Kidney (tissue), 14 donors: ENCODE results near the gene UBE2L3. TPM values are rescaled to one million over a fixed set of nuclear protein-coding genes. Genes with fewer than 3 reads are reported as not detected.

Experiments
- DNase-seq, 5 donors: peaks; one replicate each; pipeline ENCODE4 v3.0.0-alpha.2; 2013 to 2020
- FAIRE-seq: peaks from 2 replicates; lab custom pipeline; 2012; peaks lifted over from hg19 to GRCh38; lab: Jason Lieb, UNC
- H3K27ac ChIP-seq, 2 donors: one replicate each; pipeline ENCODE4 v1.7.0; 2013; ENCODE audit warnings: low read depth in 2 of 2, low read length in 2 of 2, inconsistent platforms in 1 of 2
- H3K27me3 ChIP-seq: one replicate; pipeline ENCODE4 v1.7.1; 2013; ENCODE audit warnings: low read length, inconsistent platforms; ENCODE audit not compliant: control insufficient read depth, insufficient read depth
- H3K36me3 ChIP-seq, 3 donors: one replicate each; pipeline versions ENCODE4 v1.7.0 to v1.7.1; 2013; ENCODE audit warnings: low read length in 3 of 3, control low read depth in 1 of 3, inconsistent platforms in 1 of 3; ENCODE audit not compliant: insufficient read depth in 3 of 3, control insufficient read depth in 2 of 3
- H3K4me1 ChIP-seq, 3 donors: one replicate each; pipeline versions ENCODE4 v1.7.0 to v1.7.1; 2013; ENCODE audit warnings: low read length in 3 of 3, inconsistent platforms in 1 of 3, low read depth in 1 of 3; ENCODE audit not compliant: control insufficient read depth in 2 of 3, insufficient read depth in 2 of 3
- H3K4me3 ChIP-seq, 3 donors: one replicate each; pipeline versions ENCODE4 v1.7.0 to v1.8.1; 2013; ENCODE audit warnings: low read length in 3 of 3, control low read depth in 1 of 3, inconsistent platforms in 1 of 3
- H3K9ac ChIP-seq, 3 donors: one replicate each; pipeline versions ENCODE4 v1.7.0 to v1.7.1; 2013; ENCODE audit warnings: low read length in 3 of 3, control low read depth in 1 of 3, inconsistent platforms in 1 of 3
- H3K9me3 ChIP-seq, 3 donors: one replicate each; pipeline versions ENCODE4 v1.7.0 to v1.7.1; 2013; ENCODE audit warnings: low read length in 3 of 3, control low read depth in 1 of 3, inconsistent platforms in 1 of 3; ENCODE audit not compliant: control insufficient read depth in 2 of 3, insufficient read depth in 1 of 3
- intact Hi-C: fragments of 100-400 bp; cut with DNase I; formaldehyde crosslinking; loops from one replicate; pipeline ENCODE4 v1.11.1; 2022
- polyA plus RNA-seq: library from polyadenylated mRNA; stranded (reverse); fragments of 350-450 nt; fragmentation: Illumina TruSeq; extraction: RNeasy Lipid Tissue Mini Kit (QIAGEN cat#74804); gene quantifications from one replicate; pipeline ENCODE4 v1.2.3, GENCODE V29; 2014; ENCODE audit warnings: low read depth, low replicate concordance; ENCODE audit not compliant: insufficient read depth
- total RNA-seq: library from RNA; stranded (reverse); fragmentation: NEBNext Ultra II Directional; extraction: Animal tissue kit (Norgen Biotek cat#: 25700); gene quantifications from one replicate; pipeline ENCODE4 v1.2.1, GENCODE V29; 2021
- TF ChIP-seq, protein P1 (sequence below): IDR thresholded peaks from 3 replicates; pipeline ENCODE4 v1.5.1; 2012; ENCODE audit warnings: mild to moderate bottlenecking, moderate library complexity, borderline replicate concordance; ENCODE audit not compliant: insufficient read depth; ENCODE audit errors: extremely low read depth
- donor health status: control.
- donor health status: control.
- donor health status: control.
- donor health status: control.
- donor health status: control.
- donor health status: DM: yes; HTN: yes; CAD: no.
- donor health status: Normal renal cell carcinoma (clear cell type).

UBE2L3 gene
- total and polyA plus RNA-seq, 2 donors from 2014 or later: 45.8 to 70.0 TPM

GRCh38 chr22:21626735-21627469, 59.4 kb downstream of the UBE2L3 start:
- H3K4me1 ChIP-seq: peaks cover 0 to 7% (median 3%) of the 10 kb centered on the region in 3 donors
- no peak overlapping the region for H3K9ac ChIP-seq
- FAIRE-seq: no peak
- no peaks in the 10 kb centered on the region for H3K9me3 ChIP-seq
- TF ChIP-seq, protein P1, sequence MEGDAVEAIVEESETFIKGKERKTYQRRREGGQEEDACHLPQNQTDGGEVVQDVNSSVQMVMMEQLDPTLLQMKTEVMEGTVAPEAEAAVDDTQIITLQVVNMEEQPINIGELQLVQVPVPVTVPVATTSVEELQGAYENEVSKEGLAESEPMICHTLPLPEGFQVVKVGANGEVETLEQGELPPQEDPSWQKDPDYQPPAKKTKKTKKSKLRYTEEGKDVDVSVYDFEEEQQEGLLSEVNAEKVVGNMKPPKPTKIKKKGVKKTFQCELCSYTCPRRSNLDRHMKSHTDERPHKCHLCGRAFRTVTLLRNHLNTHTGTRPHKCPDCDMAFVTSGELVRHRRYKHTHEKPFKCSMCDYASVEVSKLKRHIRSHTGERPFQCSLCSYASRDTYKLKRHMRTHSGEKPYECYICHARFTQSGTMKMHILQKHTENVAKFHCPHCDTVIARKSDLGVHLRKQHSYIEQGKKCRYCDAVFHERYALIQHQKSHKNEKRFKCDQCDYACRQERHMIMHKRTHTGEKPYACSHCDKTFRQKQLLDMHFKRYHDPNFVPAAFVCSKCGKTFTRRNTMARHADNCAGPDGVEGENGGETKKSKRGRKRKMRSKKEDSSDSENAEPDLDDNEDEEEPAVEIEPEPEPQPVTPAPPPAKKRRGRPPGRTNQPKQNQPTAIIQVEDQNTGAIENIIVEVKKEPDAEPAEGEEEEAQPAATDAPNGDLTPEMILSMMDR: no peak
- no peaks in the 10 kb centered on the region for H3K27me3 ChIP-seq
- no peak overlapping the region for H3K4me3 ChIP-seq
- H3K27ac ChIP-seq: no peak overlapping the region
- intact Hi-C loops: no loop called here
- H3K36me3 ChIP-seq: peaks cover 0 to 12% (median 6%) of the 10 kb centered on the region in 3 donors
- DNase-seq: no peak

DNA sequence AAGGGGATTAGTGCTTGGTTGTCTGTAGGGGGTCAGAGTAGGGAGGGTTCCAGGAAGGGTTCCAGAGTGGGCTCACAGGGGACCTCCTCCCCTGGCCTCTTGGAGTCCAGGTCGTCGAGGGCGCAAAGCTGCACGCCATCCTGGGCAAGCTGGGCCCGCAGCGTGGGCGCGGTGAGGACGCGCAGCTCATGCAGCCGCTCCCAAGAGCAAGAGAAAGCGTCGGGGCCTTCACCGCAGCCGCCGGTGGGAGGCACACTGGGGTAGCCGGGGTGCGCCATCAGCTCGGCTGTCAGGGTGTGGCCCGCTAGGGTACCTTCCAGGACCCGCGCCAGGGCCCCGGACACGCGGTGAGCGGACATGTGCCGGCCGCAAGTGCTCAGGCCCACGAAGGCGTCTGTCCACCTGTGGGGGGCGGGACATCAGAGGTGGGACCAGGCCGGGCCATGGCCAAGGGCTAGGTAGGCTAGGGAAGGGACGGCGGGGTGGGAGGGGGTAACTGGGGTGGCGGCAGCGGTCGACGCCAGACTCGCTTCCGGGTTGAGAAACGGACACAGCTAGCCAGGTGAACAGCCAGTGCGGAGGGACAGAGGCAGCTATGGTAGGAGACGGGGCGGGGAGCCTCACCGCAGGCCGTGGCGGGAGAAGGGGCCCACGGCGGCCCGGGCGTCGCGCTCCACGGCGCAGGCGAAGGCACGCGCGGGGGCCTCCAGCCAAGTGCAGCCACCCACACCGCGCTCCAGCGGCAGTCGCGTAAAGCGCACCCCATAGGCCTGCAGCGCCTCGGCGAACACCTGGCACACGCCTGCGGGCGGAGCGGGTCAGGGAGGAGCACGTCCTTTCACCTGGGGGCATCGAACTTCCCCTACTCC, 61.1 kb downstream of the UBE2L3 start:
- FAIRE-seq: no peak
- DNase-seq: peak in 2 of 5 donors; percentile 72 to 84
- H3K4me3 ChIP-seq: peak overlapping the region; percentile 64 to 90 (median 82)
- no peaks in the 10 kb centered on the region for H3K9me3 ChIP-seq
- H3K36me3 ChIP-seq: peaks cover 0 to 5% (median 0%) of the 10 kb centered on the region in 3 donors
- peak overlapping the region in 2 of 3 donors; percentile 67 to 78 for H3K9ac ChIP-seq
- TF ChIP-seq, protein P1: no peak
- intact Hi-C loops: no loop called here
- H3K27ac ChIP-seq: no peak overlapping the region
- peaks cover 0 to 5% (median 3%) of the 10 kb centered on the region in 3 donors for H3K4me1 ChIP-seq
- no peaks in the 10 kb centered on the region for H3K27me3 ChIP-seq

DNA sequence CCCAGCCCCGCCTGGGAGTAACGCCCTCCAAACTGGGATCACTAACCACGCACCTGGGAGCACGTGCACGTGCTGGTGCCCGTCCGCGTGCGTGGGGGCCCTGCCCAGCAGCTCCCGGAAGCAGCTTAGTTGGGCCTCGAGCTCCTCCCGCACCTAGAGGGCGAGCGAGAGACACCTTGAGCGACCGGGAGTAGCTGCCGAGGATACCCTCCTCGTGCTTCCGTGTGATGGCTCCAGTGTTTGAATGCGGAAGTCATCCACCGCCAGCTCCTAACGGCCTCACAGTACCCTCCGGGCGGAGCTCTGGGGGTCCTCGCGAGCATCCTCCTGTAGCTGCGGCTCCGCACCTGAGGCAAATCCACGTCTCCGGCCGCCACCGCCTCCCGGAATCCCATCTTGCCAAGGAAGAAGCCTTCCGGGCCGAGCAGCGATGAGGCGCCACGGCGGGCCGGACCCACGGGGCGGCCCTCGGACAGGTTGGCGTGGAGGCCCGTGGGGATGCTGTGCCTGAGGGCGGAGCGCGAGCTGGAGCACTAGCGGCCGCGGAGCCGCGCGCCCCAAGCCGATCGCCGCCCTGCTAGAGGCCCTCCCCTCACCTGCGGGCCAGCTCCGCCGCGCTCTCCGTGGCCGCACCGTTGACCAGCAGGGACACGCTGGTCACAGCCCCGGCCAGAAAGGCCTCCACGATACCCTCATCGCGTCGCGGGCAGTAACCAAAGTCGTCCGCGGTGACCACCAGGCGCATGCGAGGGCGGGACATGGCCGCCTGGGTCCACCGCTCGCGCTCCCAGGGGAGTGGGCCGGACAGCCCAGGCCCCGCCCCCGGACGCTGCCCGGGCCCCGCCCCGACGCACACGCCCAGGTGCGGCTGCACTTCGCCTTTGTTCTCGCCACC, 62.0 kb downstream of the UBE2L3 start, which contains the start of gene YDJC:
Gene YDJC (minus strand): TSS at position 768 of the 895 bp plus-strand sequence. CDS start 8 bp downstream, at position 760.
- Histone ChIP-seq H3K9ac (peak within 1 kb of the TSS; percentile 44 to 78 (median 67)), H3K27me3 (no peaks in the 10 kb centered on the region), H3K27ac (peak within 1 kb of the TSS; percentile 45 to 71), H3K4me3 (peak within 1 kb of the TSS; percentile 64 to 90 (median 82)), H3K4me1 (peaks cover 0 to 5% (median 3%) of the 10 kb centered on the region in 3 donors), H3K9me3 (no peaks in the 10 kb centered on the region), H3K36me3 (peaks cover 0 to 5% (median 0%) of the 10 kb centered on the region in 3 donors)
- FAIRE-seq (no peak), DNase-seq (peak; percentile 94 to 97 (median 95))
- TF ChIP-seq, protein P1: peak; percentile 56
- intact Hi-C loops: no loop called here
